GM12878 (cell line): ENCODE data around the gene HYCC1. TPM values are rescaled to one million over a fixed set of nuclear protein-coding genes. Genes with fewer than 3 reads are reported as not detected.

Source experiments
- EP300 ChIP-seq, 2 experiments: fragments of 150-350 bp in 1 of 2; IDR thresholded peaks; 2 replicates each; pipeline ENCODE4 v1.6.1; 2011 to 2012; ENCODE audit warnings: low read depth in 2 of 2, low read length in 2 of 2, borderline replicate concordance in 1 of 2, improper control_type of control experiment in 1 of 2, inconsistent platforms in 1 of 2; ENCODE audit not compliant: control insufficient read depth in 1 of 2
- ESRRA ChIP-seq: IDR thresholded peaks from 2 replicates; pipeline ENCODE4 v1.6.1; 2012; ENCODE audit warnings: mild to moderate bottlenecking, low read length, improper control_type of control experiment
- HDAC6 ChIP-seq: fragments of 200-600 bp; sonication (generic); IDR thresholded peaks from one replicate; pipeline ENCODE4 v1.8.0; 2017; ENCODE audit warnings: antibody characterized with exemption; ENCODE audit not compliant: unreplicated experiment
- IRF4 ChIP-seq: IDR thresholded peaks from 2 replicates; pipeline ENCODE4 v1.6.1; 2011; ENCODE audit warnings: low read depth, low read length
- MYB ChIP-seq: fragments of 150-350 bp; IDR thresholded peaks from 2 replicates; pipeline ENCODE4 v1.6.1; 2014; ENCODE audit warnings: mild to moderate bottlenecking, low read depth, low read length, borderline replicate concordance
- NBN ChIP-seq: fragments of 450-650 bp; IDR thresholded peaks from 2 replicates; pipeline ENCODE4 v1.6.1; 2016
- NFXL1 ChIP-seq: fragments of 450-650 bp; IDR thresholded peaks from 2 replicates; pipeline ENCODE4 v1.6.1; 2017; ENCODE audit warnings: antibody characterized with exemption, mild to moderate bottlenecking, borderline replicate concordance
- RCOR1 ChIP-seq: conservative IDR thresholded peaks from 2 replicates; pipeline ENCODE4 v1.6.1; 2012; ENCODE audit warnings: low read depth, low read length, improper control_type of control experiment
- TAF1 ChIP-seq: IDR thresholded peaks from 2 replicates; pipeline ENCODE4 v1.6.1; 2011; ENCODE audit warnings: mild to moderate bottlenecking, low read depth, low read length, borderline replicate concordance
- polyA plus RNA-seq, 11 experiments: library from polyadenylated mRNA; depleted of rRNA in 4 of 11; unstranded in 6 of 11; stranded (reverse) in 5 of 11; fragments of >200 nt; fragmentation: Nextera tagmentation in 4 of 11; fragmentation: Illumina TruSeq in 1 of 11; extraction: Ambion mirVana in 4 of 11; extraction: Trizol in 1 of 11; gene quantifications; 1 replicate in 1 of 11; 2 replicates in 10 of 11; pipeline versions ENCODE4 v1.2.1 to v1.2.3, GENCODE V29; 2011 to 2016; ENCODE audit warnings: inconsistent platforms in 2 of 11, missing spikeins in 2 of 11, low read depth in 1 of 11
- total RNA-seq, 4 experiments: library from RNA; depleted of rRNA in 3 of 4; stranded (reverse); fragments of >200 nt in 3 of 4; fragmentation: Illumina TruSeq in 1 of 4; extraction: Trizol in 1 of 4; gene quantifications; 2 replicates each; pipeline versions ENCODE4 v1.2.1 to v1.2.3, GENCODE V29; 2013 to 2021
- TF ChIP-seq, protein P1 (sequence below): fragments of 450-650 bp; IDR thresholded peaks from 2 replicates; pipeline ENCODE4 v1.6.1; 2017; ENCODE audit warnings: low read depth, mild to moderate bottlenecking, moderate library complexity

Gene HYCC1
- total and polyA plus RNA-seq, 10 of the 15 experiments (the other 5 are each of a cell fraction or from before 2014, with no cell fraction given) = 8.5 to 62.9 (median 33.1) TPM

DNA sequence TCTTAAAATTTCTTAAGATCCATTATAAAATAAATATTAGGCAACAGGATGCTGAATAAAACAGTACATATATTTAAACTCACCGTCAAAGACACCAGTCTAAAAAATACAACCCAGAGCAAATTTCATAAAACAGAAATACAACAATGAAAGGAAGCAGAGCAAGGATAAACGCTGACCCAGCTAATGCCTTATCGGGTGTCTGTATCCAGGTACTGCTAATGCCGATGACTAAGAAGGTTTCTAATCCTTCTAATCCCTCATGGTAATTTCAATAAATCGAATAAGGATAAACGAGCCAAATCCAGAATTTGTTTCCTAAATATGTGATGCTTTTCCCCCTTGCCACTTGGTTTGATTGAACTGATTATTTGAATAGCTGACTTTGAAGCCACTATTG, 1.7 kb downstream of the HYCC1 start (continued):
- TF ChIP-seq, protein P1, sequence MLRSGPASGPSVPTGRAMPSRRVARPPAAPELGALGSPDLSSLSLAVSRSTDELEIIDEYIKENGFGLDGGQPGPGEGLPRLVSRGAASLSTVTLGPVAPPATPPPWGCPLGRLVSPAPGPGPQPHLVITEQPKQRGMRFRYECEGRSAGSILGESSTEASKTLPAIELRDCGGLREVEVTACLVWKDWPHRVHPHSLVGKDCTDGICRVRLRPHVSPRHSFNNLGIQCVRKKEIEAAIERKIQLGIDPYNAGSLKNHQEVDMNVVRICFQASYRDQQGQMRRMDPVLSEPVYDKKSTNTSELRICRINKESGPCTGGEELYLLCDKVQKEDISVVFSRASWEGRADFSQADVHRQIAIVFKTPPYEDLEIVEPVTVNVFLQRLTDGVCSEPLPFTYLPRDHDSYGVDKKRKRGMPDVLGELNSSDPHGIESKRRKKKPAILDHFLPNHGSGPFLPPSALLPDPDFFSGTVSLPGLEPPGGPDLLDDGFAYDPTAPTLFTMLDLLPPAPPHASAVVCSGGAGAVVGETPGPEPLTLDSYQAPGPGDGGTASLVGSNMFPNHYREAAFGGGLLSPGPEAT = no peak
- no peak for TF ChIP-seq EP300 (IDR thresholded peaks at IDR 0.05; ENCODE audit: borderline replicate concordance in 1 of 2, control insufficient read depth in 1 of 2, low read depth in 2 of 2, low read length in 2 of 2)
- TF ChIP-seq IRF4 = no peak
- no peak for TF ChIP-seq RCOR1
- no peak for TF ChIP-seq MYB
- TF ChIP-seq NFXL1 = no peak
- no peak for TF ChIP-seq NBN
- no peak for TF ChIP-seq HDAC6
- no peak for TF ChIP-seq ESRRA
- TF ChIP-seq TAF1 = no peak
